DMS53 treated with DMSO at 0.1 percent for 48 hours (cell line): ENCODE results near the gene UPP1.
"Not testable (repeated sequence)": the region's sequence is repeated elsewhere in the genome, so short reads cannot be mapped to it uniquely, and the experiment has no call there.

ENCODE experiments used
- DNase-seq: peaks from one replicate; lab custom pipeline; 2025; ENCODE audit not compliant: unreplicated experiment; lab: John Stamatoyannopoulos, UW

Gene UPP1

GRCh38 chr7:48089046-48090003, at the start of gene UPP1:
Gene UPP1 (plus strand): TSS chr7:48089265. CDS start chr7:48094784, 5,519 bp downstream.
- peak; percentile 58 for DNase-seq

GRCh38 chr7:48040944-48041652, 48.0 kb upstream of the UPP1 start:
- DNase-seq, result no peak

GRCh38 chr7:48041653-48041970, 47.5 kb upstream of the UPP1 start:
- DNase-seq, result no peak

GRCh38 chr7:48042216-48042615, 46.8 kb upstream of the UPP1 start:
- no peak for DNase-seq

- no peak for DNase-seq
These were observed 46.4 kb upstream of the UPP1 start for GRCh38 chr7:48042636-48043035.

- DNase-seq, result no peak
These were observed 43.8 kb upstream of the UPP1 start for GRCh38 chr7:48045195-48045765.

GRCh38 chr7:48046458-48046857, 42.6 kb upstream of the UPP1 start:
- no peak for DNase-seq

- DNase-seq, result no peak
These were observed 41.0 kb upstream of the UPP1 start for GRCh38 chr7:48048113-48048512.

GRCh38 chr7:48049850-48050249, 39.2 kb upstream of the UPP1 start:
- DNase-seq, result no peak

- DNase-seq, result no peak
These were observed 36.3 kb upstream of the UPP1 start for GRCh38 chr7:48052748-48053147.

GRCh38 chr7:48053736-48054135, 35.3 kb upstream of the UPP1 start:
- DNase-seq, result peak; percentile 95

GRCh38 chr7:48058990-48059389, 30.1 kb upstream of the UPP1 start:
- DNase-seq, result no peak

GRCh38 chr7:48059706-48060105, 29.4 kb upstream of the UPP1 start:
- no peak for DNase-seq

GRCh38 chr7:48063985-48064384, 25.1 kb upstream of the UPP1 start:
- DNase-seq, result no peak

- DNase-seq, result no peak
These were observed 21.6 kb upstream of the UPP1 start for GRCh38 chr7:48067475-48067874.

GRCh38 chr7:48074204-48074654, 14.8 kb upstream of the UPP1 start:
- no peak for DNase-seq

GRCh38 chr7:48077423-48077822, 11.6 kb upstream of the UPP1 start:
- DNase-seq, result no peak

- no peak for DNase-seq
These were observed 10.6 kb upstream of the UPP1 start for GRCh38 chr7:48078470-48078869.

GRCh38 chr7:48082378-48082777, 6.7 kb upstream of the UPP1 start:
- not testable (repeated sequence) for DNase-seq

- DNase-seq, result no peak
These were observed 5.8 kb upstream of the UPP1 start for GRCh38 chr7:48083114-48083830.

GRCh38 chr7:48084727-48085432, 4.2 kb upstream of the UPP1 start:
- peak; percentile 13 for DNase-seq
